Activated T-cell treated with anti-CD3 and anti-CD28 coated beads for 48 hours (primary cell): ENCODE data around the gene RIMBP2.
"Not testable (repeated sequence)": the region's sequence is repeated elsewhere in the genome, so short reads cannot be mapped to it uniquely, and the experiment has no call there.

Experiments used
- DNase-seq: peaks from one replicate; pipeline ENCODE4 v3.0.0-alpha.2; 2020; ENCODE audit warnings: low read depth

RIMBP2 gene

DNA sequence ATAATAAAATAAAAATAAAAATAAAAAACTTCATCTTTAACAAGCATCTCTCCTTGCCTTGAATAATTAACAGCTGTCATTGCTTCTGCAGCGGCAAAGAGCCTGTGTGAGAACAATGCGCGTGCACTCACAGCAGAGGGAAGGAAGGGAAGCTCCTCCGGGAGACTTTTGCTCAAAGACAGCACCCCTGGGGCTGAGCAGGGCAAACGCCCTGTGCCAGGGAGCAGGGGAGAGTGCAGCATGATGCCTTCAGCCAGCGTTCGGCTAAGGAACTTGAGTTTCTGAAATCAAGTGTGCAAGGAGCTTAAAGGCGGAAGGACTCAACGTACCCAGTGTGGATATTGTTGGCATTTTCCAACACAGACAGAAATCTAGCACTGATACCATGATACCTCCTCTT lies 120.5 kb downstream of the RIMBP2 start:
- no peak for DNase-seq

DNA sequence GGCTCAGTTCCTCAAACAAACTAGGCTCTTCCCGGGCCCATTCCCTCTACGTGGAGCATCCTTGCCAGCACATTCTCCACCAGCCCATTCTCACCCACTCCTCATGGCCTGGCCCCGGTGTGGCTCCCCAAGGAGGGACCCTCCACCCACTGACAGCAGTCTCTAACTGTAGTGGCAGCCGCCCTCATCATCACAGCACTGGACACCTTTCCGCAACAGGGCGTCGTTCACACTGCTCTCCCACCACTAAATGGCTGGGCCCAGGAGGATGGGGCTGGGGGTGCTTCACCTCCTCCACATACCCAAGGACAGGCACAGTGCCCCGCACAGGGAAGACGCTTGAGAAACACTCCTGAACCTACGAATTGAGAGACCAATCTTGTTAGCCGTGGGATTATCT lies 123.0 kb downstream of the RIMBP2 start:
- DNase-seq = no peak

DNA sequence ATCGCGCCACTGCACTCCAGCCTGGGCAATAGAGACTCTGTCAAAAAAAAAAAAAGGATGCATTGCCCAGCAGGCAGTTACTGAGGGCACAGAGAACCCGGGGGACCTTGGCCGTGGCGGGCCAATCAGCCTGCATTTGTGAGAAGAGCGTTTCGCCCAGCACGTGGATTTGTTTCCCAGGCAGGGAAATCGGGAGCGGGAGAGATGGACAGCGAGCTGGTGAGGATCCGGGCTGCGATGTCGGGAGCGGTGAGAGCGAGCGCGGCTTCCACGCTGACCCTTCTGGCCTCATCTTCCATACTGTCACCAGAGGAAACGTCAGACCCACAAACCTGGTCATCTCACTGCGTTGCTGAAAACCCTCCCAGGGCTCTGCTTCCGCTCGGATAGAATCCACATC lies 123.5 kb downstream of the RIMBP2 start:
- DNase-seq = no peak

DNA sequence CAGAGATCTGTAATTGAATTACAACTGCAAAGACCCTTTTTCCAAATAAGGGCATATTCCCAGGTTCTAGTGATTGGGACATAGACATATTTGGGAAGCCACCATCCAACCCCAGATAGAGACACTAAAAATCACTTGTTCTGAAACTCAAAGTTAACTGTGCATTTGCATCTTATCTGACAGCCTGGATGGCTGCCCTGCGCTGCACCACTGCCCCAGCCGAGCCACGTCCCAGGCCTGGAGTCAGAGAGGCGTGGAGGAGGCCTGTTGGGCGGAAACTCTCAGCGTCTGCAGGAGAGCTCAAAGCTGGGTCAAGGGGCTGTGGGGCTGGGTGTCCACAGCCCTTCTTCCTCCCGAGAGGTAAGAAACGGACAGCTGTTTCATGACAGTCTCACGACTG lies 124.4 kb downstream of the RIMBP2 start:
- no peak for DNase-seq

DNA sequence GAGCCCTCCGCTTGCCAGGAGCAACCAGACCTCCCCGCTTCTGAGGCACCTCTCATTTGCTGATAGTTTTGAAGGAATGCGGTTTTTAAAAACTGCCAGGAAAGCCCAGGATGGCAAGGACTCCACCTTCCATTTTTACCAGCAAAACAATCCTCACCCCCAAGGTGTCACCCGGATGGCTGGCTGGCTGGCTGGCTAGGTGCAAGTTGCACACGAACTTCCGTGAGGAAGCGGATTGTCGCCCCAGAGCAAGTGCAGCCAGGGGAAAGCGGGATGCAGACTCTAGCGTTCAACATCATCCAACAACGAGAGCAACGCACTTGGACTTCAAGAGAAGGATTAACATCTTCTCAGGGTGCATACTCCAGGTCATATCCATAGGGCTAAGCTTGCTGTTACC lies 125.4 kb downstream of the RIMBP2 start:
- DNase-seq = no peak

DNA sequence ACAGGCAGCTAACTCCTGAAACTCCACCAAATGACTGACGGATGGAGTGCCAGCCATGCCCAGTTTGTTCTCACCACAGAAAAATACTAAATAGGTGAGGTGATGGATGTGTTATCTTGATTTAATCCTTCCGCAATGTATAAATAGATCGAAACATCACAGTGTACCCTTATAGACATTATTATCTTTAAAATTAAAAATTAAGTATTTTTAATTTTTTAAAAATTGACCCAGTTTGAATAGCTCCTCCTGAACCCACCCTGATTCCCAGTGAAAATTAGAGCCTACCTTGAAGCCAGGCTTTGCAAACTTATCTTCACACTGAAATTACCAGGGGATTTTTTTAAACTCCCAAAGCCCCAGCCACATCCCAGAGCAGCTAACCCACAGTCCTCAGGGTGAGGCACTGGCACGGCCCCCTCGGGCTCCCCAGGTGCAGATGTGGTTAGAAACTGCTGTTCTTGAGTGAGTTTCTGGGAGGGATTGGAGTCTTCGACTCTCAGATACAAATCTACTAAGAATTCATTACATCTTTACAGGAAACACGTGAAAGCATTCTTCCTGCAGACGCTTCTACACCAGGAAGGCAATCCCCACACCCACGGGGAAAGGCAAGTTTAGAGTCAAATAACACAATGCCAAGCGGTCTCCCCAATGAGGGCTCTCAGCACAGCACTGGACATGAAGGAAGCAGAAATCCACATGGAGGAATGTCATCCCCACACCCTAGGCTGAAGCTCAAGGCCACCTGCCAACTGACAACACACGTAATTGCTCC lies 126.4 kb downstream of the RIMBP2 start:
- DNase-seq = no peak

DNA sequence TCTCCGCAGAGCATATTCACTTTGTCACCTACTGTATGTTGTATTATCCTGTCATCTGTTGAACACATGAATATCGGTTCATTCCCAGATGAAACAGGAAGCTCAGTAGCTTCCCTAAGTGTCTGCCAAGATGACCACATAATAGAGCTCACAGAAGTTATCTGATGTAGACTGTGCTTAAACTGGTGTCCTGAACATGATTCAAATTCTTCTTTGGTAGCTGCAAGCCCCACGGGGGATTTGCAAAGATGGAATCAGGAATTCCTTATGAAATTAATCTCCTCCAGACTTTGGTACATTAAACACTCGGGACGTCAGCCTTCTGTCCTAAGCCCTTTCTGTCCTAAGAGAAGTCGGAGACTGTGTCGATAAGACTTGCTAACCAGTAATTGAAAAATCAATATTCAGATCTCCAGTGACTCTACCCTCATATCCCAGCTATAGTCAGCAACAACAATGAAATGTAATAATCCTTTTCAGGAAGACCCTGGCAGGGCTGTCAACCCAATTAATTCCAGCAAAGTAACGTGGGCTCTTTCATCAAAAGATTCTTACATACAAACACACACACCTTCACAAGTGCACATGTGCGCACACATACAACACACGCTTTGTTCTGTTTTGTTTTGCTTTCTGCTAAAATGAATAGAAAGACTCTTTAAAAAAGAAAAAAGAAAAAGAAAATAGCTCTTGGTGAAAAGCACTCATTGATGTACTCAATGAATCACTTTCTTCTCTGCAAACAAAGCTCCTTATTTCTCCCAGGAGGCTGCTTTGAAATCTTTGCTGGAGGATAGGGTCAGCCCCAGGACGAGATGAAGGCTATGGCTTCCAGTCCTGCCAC lies 127.2 kb downstream of the RIMBP2 start:
- no peak for DNase-seq

DNA sequence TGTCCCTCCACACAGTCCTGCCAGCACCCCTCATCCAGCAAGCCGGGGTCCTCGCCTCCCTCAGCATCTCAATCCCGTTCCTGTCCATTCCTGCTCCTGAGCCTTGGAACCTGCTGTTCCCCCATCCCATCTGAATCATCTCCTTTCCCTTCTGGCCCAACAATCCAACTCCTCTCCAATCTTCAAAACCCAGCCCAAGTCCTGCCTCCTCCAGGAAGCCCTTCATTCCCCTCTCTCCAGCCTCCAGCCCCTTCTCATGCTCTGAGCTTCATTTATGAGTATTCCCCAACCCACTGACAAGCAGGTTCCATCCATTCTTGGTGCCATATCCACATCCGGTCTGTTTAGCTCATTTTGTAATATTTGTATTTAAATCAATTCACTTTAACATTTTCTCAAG lies 128.1 kb downstream of the RIMBP2 start:
- DNase-seq = no peak

DNA sequence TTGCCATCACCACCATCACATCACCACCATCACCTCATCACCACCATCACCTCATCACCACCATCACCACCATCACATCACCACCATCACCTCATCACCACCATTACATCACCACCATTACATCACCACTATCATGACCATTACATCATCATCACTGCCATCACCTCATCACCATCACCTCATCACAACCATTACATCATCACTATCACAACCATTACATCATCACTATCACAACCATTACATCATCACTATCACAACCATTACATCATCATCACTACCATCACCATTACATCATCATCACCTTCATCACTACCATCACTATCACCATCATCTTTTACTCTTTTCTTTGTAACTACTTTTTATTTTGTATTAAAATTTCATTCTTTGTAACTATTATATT lies 131.6 kb downstream of the RIMBP2 start:
- not testable (repeated sequence) for DNase-seq

DNA sequence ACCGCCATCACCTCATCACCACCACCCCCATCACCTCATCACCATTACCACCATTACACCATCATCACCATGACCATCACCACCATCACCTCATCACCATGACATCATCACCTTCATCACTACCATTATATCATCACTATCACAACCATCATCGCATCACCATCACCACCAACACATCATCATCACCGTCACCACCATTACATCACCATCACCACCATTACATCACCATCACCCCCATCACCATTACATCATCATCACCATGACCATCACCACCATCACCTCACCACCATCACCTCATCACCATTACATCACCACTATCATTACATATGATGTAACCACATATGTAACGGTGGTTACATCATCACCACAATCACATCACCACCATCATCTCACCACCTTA lies 132.3 kb downstream of the RIMBP2 start:
- DNase-seq = no peak

DNA sequence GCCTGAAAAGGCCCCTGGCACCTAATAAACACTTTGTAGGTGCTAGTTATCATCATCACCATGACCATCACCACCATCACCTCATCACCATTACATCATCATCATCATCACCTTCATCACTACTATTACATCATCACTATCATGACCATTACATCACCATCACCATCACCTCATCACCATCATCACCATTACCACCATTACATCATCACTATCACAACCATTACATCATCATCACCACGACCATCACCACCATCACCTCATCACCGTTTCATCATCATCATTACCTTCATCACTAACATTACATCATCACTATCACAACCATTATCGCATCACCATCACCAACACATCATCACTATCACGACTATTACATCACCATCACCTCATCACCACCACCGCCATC lies 132.8 kb downstream of the RIMBP2 start:
- no peak for DNase-seq

DNA sequence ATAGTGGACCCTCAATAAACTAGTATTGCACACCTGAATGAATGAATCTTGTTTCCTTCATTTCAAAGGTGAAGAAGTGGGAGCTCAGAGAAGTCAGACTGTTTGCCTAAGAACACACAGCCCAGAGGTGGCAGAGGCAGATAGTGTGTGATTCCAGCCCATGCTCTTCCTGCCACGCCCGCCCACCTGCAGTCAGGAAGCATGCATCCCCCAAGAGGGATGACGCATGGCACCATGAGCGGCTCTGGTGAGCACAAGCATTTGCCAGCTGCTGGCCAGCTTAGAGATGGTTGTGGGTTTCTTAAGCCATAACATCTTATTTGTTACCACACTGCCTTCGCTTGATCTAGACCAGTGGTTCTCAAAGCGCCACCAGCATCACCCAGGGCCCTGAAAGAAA lies 133.8 kb downstream of the RIMBP2 start:
- no peak for DNase-seq

DNA sequence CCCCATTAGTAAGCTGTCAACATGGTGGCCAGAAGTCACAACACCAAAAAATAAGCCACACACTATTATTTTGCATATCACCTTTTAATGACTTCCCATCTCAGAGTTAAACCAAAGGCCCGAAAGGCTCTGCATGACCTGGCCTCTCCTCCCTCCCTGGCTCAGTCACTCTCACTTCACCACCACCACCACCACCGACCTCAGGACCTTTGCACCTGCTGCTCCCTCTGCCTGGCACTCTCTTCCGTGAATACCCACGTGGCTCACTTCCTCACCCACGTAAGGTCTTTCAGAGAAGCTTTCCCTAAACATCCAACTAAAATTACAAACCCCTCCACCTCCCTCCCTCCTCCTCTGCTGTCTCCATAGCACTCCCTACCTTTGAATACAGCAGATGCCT lies 134.3 kb downstream of the RIMBP2 start:
- no peak for DNase-seq

DNA sequence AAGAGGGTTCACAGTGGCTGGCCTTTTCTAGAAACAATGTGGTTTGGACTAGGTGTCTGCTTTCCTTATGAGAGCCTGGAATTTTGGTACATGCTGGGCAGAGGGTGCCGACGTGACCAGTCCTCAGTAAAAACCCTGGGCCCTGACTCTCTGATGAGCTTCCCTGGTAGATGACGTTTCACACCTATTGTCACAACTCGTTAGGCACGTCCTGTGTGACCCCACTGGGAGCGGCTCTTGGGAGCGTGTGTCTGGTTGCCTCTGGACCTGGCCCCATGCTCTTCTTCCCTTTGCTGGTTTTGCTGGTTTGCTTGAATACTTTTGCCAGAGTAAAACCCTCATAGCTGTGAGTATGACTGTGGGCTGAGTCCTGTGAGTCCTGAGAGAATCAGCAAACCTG lies 136.9 kb downstream of the RIMBP2 start:
- no peak for DNase-seq

DNA sequence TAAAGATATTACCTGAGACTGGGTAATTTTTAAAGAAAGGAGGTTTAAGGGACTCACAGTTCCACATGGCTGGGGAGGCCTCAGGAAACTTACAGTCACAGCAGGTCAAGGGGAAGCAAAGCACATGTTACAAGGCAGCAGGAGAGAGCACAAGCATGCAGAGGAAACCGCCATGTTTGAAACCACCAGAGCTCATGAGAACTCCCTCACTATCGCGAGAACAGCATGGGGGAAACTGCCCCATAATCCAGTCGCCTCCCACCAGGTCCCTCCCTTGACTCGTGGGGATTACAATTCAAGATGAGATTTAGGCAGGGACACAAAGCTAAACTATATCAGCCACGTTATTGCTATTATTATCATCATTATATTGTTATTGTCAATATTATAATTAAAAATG lies 138.7 kb downstream of the RIMBP2 start:
- no peak for DNase-seq

DNA sequence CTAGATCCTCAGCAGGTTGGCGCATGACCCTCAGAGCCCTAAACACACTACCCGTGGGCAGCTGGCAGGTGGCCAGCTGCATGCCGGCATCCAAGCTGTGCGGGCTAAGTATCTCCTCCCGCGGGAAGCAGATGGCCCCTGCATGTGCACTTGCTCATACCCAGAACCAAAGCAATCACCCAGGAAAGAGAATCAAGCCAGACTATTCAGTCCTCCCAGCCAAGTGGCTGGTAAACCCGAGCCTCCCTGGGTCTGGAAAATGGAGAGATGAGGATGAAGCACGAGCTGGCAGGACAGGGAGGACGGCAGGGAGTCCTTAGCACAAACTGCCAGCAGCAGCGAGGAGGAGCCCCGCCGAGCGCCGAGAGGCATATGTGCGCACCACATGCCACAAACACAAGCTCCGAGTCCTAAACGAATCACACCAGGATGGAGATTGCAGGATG lies 139.7 kb downstream of the RIMBP2 start:
- DNase-seq = no peak

DNA sequence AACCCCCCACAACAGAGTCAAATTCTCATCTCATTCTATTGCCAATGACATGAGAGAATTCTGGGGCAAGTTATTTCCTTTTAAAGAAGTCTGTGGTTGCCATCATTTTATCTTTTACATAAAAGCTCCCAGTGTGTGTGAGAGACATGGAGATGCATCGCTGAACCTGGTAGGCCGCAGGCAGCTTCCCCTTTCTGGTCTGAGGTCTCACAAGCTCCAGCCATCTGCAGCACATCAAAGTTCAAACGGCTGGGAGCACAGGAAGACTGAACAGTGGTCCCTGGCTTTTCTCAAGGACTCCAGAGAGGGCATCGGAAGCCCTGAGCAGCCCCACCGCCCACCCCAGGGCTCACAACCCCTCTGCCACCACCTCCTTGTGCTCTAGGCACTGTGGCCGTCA lies 141.7 kb downstream of the RIMBP2 start:
- no peak for DNase-seq

DNA sequence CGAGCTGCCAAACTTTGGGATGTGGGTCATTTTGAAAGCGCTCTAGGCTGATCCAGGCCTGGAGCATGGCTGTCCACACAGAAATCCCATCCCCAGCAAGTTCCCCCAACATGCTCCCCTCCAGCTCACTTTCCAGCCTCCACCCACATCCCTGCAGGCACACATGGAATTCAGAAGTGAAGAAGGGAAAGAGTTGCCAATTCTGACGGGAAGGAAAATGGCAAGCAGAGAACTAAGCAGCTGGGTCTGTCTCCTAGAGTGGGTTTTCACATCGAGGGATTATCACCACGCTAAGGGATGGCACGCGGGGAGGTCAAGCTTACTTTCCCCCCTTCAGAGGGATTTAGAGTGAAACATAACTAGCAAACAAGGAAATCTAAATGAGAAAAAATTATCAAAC lies 142.3 kb downstream of the RIMBP2 start:
- no peak for DNase-seq

DNA sequence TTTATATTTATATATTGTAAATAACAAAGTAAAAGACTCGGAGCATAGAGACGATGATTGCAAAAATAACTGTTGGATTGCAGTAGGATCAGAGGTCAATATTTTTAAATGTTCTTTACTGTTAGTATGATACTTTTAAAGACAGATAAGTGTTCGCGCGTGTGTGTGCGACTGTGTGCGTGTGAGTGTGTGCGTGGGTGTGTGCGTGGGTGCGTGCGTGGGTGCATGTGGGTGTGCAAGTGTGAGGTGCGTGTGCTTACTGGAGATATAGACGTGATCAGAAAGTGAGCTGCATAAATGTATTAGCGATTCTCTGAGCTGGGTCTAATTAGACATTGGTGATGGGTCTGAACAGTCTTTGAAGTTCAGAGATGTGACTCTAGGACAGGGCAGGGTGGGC lies 142.9 kb downstream of the RIMBP2 start:
- DNase-seq = no peak

DNA sequence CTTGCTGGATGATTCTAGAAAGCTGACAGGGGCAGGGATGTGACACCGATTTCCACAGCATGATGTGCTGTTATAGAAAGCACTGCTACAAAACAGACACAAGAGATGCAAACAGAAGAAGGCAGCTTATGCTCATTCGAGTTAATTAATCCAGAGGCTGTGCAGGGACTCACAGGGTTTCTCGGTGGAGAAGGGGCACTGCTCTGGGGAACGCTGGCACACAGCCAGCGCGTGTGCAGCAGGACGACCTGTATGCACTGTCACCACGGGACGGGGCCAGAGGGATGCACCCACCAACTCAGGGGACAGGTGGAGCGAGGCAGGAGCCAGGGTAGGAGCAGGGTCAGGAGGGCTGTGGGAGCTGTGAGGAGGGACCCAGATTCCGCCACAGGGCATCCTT lies 143.5 kb downstream of the RIMBP2 start:
- no peak for DNase-seq

DNA sequence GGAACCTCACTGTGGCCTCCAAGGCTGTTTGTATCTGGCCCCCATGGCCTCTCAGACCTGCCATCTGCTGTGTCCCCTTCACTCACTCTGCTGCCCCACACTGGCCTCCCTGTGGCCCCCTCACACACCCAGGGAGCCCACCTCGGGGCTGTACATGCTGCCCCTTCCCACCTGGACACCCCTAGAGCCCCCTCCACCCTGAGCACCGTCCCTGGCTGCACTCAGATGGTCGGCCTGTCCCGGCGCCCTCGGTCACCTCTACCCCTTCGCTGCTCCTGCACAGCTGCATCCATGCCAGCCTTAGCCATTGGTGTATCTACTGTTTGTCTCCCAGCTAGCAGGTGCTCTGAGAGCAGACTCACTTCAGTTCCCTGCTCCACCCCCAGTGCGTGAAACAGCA lies 144.4 kb downstream of the RIMBP2 start:
- DNase-seq = no peak

DNA sequence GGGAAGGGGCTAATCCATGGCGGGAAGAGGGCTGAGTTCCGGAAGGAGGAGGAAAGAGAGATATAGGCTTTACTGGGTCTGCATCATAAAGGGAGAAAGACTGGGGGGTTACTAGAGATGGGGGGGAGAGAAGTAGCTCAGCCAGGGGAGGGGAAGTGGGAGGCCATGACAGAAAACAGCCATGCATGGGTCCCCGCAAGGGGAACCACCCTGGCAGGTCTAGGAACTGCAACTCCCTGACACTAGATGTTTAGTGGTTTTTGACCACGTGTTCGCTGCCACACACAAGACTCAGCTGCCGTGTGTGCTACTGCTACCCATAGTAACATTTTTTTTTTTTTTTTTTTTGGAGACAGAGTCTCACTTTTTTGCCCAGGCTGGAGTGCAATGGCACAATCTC lies 145.0 kb downstream of the RIMBP2 start:
- DNase-seq = no peak

DNA sequence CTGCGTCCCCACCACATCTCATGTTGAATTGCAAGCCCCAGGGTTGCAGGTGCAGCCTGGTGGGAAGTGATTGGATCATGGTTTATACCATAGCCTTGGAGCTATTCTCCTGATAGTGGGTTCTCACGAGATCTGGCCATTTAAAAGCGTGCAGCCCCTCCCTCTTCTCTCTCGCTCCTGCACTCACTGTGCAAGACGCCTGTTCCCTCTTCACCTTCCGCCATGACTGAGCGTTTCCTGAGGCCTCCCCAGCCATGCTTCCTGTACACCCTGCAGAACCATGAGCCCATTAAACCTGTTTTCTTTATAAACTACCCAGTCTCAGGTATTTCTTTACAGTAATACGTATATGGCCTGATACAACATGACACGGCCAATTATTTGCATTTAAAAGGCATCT lies 146.6 kb downstream of the RIMBP2 start:
- no peak for DNase-seq

DNA sequence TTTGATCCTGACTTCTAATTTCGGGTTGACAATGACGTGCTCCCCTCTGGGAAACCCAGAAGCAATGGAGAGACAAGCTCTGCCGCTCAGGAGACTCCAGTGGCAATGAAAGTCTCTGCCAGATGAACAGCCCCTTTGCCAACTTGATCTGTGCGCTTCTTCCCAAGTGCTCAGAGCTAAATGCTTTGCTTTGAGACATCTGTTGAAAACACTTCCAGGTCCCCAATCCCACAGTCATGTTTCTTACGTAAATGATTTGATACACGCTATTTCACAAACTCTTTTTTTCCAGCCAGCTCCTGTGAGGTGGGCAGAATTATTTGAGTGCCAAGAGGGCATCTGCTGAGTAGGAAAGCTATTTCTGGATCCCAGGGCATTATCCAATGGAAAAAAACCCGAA lies 147.6 kb downstream of the RIMBP2 start:
- no peak for DNase-seq
